ENCODE measurements around the gene ZNF841. TPM values are rescaled to one million over a fixed set of nuclear protein-coding genes. Genes with fewer than 3 reads are reported as not detected.
"Not testable (repeated sequence)": the region's sequence is repeated elsewhere in the genome, so short reads cannot be mapped to it uniquely, and the experiment has no call there.

ZNF841 gene
- total RNA-seq = 4.6 TPM

DNA sequence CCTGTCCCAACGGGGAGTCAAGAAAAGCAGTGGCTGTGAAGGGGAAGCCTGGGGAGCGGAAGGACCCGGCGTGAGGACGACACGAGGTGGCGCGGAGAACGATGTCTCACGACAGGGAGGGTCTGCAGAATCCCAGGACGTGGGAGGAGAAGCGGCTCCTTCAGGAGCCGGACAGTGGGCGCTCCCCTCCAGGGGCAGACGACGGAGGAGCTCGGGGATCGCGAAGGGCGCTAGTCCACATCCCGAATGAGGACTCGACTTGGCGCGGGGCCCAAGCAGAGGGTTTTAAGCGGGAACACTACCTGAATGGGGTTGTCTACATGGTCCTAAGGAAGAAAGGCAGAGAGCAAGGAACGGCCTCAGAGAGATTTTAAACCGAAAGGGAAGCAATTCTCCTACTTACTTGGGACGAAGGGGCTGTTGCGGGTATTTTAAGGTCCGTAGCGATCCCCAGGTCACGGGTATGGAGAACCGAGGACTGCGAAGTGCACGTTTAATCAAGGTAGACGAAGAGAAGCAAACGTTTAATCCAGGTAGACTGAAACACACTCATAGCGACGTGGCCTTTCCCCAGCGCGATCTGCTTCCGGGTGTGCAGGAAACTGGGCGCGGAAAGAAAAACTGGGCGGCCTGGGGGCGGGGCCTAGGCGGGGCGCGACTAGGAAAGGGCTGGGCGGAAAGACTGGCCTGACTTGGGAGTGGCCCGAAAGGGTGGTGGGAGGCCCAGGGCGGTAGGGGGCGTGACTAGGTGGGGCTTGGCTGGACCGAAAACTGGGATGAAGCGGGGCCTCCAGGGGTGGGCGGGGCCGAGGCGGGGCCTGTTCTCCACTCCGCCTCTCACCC is at the start of gene ZNF841:
Gene ZNF841, minus strand, starts transcription at position 594 of the 843 bp plus-strand sequence. CDS start 10,964 bp downstream, outside the sequence.
- peak; percentile 44 to 94 (median 89) for DNase-seq (ENCODE audit: low read depth in 2 of 3, low spot score in 2 of 3)

DNA sequence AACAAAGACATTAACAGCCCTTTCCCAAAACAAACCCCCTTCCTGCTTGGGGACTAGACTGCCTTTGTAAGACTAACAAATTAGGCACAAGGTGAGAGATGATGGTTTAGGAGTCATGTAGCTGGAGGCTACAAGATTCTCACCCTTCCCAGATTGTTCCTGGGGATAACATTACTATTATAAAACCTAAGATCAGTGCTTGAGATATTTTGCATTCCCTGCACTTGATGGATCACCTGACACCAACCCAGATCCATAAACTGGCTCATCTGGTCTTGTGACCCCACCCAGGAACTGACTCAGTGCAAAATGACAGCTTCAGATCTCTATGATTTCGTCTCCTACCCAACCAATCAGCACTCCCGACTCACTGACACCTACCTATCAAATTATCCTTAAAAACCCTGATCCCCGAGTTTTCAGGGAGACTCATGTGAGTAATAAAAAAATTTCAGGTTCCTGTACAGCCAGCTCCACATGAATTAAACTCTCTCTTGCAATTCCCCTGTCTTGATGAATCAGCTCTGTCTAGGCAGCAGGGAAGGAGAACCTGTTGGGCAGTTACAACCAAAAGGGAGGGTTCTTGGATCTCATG is 46.5 kb upstream of the ZNF841 start:
- no peak for DNase-seq (ENCODE audit: low read depth in 2 of 3, low spot score in 2 of 3)

DNA sequence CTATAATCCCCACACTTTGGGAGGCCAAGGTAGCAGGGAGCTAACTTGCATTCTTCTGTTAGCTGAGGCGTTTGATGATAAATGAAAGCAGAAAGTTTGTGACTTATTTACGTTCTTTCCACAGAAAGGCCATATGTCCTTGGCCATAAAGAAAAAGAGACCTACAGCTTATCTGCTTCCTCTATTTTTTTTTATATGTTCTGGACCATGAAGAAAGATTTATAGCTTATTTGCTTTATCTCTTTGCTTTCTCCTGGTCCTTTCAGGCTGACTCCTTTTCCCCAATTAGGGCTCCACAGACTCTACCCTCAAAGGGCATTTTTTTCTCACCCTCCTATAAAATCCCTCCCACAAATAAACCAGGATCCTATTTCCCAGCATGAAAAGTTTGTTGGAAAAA is 45.6 kb upstream of the ZNF841 start:
- no peak for DNase-seq (ENCODE audit: low read depth in 2 of 3, low spot score in 2 of 3)

DNA sequence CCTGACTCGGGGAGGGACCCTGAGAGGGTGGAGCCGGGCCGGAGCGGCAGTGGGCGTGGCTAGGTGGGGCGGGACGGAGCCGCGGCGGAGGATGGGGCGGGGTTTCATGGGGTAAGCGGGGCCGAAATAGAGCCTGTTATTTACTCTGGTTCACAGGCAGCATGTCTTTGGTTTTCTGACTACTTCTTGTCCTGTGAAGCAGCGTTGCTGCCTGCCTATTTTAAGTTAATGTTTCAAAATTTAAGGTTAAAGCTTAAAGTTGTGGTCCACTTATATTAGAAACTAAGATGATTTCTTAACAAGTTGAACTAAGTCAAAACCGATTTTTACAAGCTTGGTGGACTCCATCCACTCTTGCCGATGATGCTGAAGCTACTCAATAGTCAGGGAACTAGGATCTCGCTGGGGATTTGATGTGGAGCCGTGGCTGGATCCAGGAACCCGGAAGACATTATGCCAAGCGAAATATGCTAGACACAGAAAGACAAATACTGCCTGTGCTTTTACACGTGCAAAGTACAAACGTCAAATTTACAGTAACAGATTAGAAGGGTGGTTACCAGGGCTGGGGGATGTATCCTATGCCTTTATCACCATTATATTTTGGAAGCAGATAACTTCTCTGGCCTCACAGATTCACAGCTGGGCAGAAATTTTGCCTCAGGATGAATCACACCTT is 44.6 kb upstream of the ZNF841 start:
- no peak for DNase-seq (ENCODE audit: low read depth in 2 of 3, low spot score in 2 of 3)

DNA sequence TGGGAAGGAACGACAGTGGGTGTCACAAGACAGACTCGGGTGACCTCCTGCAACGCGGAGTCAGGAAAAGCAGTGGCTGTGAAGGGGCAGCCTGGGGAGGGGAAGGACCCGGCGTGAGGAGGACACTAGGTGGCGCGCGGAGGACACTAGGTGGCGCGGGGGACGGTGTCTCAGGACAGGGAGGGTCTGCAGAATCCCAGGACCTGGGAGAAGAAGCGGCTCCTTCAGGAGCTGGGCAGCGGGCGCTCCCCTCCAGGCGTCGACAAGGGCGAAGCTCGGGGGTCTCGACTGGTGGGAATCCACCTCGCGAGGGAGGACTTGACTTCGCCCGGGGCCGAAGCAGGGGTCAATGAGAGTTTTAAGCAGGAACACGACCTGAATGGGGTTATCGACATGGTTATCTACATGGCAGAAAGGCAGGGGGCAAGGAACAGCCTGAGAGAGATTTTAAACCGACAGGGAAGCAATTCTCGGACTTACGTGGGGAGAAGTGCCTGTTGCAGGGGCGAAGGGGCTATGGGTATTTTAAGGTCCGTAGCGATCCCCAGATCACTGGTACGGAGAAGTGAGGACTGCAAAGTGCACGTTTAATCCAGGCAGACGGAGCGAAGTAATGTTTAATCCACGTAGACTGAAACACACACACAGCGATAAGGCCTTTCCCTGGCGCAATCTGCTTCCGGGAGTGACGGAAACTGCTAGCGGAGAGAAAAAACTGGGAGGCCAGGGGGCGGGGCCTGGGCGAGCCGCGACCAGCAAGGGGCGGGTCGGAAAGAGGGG is 43.9 kb upstream of the ZNF841 start, which contains the start of gene ZNF616:
Gene ZNF616, minus strand, starts transcription at position 687 of the 780 bp plus-strand sequence. CDS start 9,426 bp downstream, outside the sequence.
- peak; percentile 83 to 97 (median 94) for DNase-seq (ENCODE audit: low read depth in 2 of 3, low spot score in 2 of 3)

DNA sequence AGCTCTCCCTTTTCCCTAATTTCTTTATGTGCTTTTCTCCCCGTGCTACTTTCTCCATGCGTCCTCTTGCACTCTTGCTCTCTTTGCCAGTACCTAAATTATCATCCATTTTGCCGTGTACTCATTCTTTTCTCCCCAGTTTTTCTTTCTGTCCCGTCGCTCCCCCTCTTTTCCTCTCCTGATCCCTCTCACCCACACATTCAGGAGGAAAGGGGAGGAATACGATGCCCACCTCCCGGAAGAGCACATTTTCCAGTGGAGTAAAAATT is 43.4 kb upstream of the ZNF841 start:
- DNase-seq (ENCODE audit: low read depth in 2 of 3, low spot score in 2 of 3) = no peak

DNA sequence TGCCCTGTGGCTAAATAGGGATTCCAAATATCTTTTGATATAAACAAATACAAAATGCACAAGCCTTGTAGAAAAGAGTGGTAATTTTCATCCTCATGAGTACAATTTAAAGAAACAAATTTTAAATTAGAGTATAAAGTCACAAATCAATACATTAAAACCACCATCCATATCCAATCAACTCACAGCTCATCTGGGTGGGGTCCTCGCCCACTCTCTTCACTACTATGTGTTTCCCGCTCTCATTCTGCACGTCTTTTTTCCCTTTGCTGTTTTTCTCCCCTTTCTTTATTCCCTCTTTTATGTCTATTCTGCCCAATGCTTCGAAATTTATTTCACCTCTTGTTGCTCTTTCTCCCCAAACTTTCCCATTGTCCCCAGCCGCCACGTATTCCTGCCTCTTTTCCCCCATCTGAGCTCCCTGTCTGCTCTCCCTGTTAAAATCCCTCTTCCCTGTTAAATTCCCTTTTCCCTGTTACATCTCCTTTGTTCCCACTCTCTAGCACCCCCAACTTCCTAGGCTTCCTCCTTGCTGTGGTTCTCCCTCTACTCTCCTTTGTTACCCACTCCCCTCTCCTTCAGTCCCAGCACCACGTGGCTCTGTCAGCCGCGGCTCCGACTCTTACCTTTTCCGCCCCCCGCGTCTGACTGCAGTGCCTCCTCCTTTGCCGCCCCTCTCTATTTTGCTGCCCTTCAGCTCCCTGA is 42.9 kb upstream of the ZNF841 start:
- DNase-seq (ENCODE audit: low read depth in 2 of 3, low spot score in 2 of 3) = peak in 2 of 3 donors; percentile 30 to 46

DNA sequence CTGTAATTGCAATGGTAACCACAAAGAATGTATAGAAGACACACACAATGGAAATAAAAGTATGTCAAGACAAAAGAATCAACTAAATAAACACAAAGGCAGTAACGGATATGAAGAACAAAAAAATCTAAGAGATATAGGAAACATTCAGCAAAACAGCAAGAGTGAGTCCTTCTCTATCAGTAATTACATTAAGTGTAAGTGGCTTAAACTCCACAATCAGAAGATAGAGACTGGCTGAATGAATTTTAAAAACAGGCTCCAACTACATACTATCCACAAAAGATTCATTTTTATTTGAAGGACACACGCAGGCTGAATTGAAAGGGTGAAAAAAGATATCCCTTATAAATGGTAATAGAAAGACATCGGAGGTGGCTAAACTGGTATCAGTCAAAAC is 24.7 kb upstream of the ZNF841 start:
- no peak for DNase-seq (ENCODE audit: low read depth in 2 of 3, low spot score in 2 of 3)

DNA sequence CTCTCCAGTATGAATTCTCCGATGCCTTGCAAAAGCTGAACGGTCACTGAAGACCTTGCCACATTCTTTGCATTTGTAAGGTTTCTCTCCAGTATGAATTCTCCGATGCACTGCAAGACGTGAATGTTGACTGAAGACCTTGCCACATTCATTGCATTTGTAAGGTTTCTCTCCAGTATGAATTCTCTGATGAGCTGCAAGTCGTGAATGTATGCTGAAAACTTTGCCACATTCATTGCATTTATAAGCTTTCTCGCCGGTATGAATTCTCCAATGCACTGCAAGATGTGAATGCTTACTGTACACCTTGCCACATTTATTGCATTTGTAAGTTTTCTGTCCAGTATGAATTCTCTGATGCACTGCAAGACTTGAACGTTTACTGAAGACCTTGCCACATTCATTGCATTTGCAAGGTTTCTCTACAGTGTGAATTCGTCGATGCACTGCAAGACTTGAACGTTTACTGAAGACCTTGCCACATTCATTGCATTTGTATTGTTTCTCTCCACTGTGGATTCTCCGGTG is 20.0 kb upstream of the ZNF841 start:
- no peak for DNase-seq (ENCODE audit: low read depth in 2 of 3, low spot score in 2 of 3)

DNA sequence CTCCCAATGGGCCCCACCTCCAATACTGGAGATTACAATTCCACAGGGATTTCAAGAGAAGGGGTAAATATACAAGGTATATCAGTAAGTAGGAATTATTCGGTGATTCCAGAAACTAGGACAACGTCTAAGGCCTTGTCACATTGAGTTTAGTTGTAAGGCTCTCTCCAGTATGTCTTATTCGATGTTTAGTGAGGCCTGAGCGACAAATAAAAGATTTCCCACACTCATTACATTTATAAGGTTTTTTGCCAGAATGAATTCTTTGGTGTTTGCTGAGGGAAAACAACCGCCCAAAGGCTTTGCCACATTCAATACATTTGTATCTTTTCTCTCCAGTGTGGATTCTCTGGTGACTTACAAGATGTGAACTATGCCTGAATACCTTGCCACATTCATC is 19.1 kb upstream of the ZNF841 start:
- no peak for DNase-seq (ENCODE audit: low read depth in 2 of 3, low spot score in 2 of 3)

DNA sequence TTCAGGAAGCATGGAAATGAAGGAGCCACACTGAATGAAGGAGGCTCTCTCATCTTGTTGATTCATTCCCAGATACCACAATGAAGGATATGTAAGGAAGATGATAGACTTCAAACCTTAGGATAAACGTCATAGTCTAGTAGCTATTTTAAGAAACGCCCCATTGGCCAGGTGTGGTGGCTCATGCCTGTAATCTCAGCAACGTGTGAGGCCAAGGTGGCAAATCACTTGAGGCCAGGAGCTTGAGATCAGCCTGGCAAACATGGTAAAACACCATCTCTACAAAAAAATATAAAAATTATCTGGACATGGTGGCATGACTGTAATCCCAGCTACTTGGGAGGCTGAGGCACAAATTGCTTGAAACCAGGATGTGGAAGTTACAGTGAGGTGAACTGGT is 17.1 kb upstream of the ZNF841 start:
- no peak for DNase-seq (ENCODE audit: low read depth in 2 of 3, low spot score in 2 of 3)

DNA sequence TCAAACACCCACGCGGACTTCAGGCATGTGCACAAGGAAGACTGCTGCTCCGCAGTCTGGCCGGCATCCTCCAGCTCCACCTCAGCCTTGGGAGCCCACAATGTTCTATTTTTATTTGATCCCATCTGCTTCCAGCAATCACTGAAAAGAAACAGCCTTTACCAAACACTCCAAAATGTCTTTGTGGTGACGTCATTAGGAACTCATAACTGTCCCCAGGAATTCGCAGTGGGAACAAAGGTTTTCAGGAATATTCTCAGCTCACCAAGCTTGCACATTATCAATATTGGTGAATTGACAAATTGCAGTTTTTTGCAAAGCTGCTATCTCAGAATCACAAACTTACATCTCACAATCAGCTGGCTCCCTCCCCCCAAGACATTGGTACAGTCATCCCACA is 15.2 kb upstream of the ZNF841 start:
- no peak for DNase-seq (ENCODE audit: low read depth in 2 of 3, low spot score in 2 of 3)

DNA sequence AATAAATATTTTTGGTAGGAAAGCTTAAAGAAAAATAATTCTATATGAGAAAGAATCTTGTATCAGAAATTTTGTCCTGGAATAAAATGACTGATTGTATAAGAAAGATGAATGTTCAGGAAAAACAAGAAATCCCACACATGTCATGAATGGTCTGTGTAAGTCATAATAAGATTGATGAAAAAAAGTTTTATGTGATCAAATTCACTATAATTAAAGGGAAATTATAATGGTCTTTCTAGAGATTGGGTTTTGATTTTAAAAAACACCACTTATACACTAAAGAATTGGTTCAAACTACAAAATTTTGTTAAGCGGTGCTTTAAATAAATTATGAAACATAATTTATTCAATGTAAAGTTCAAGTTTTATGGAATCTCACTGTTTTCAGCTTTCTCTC is 7.2 kb upstream of the ZNF841 start:
- no peak for DNase-seq (ENCODE audit: low read depth in 2 of 3, low spot score in 2 of 3)

DNA sequence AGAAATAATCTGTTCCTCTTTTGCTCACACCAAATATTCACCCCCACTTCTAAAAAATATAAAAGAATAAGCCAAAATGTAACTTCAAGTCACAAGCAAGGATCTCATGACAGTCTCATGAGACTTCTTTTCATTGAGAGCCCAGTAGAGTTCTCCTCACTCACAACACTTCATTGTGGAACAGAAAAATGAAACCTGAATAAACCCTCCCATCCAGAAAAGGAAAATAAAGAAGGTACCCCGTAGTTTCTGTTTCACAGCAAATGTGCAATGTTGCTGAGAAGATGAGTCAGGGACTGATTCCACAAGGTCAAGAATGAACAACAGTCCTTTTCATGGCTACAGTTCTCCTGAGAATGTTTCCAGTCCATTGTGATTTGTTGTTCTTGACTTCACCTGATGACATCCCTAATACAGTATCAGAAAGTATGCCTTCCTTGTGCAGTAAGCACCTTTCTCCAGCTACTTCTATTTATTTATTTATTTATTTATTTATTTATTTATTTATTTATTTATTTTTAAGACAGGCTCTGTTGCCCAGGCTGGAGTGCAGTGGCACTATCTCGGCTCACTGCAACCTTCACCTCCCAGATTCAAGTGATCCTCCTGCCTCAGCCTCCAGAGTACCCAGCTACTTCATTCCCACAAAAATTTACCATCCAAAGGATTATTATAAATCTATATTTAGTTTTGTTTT is 6.4 kb upstream of the ZNF841 start:
- no peak for DNase-seq (ENCODE audit: low read depth in 2 of 3, low spot score in 2 of 3)

DNA sequence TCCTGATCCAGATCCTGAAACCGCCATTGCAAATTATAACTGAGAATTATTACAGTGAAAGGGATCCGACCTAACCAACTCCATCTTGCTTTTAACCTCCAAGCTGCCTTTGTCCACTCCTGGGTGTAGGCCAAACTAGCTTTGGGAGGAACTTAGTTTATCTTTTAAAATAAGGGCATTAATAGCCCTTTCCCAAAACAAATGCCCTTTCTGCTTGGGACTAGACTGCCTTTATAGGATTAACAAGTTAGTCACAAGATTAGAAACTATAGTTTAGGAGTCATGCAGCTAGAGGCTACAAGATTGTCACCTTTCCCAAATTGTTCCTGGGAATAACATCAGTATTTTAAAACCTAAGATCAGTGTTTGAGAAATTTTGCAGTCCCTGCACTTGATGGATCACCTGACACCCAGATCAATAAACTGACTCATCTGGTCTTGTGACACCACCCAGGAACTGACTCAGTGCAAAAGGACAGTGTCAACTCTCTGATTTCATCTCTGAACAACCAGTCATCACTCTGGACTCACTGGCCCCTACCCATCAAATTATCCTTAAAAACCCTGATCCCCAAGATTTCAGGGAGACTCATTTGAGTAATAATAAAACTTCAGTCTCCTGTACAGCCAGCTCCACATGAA is 4.1 kb upstream of the ZNF841 start:
- DNase-seq (ENCODE audit: low read depth in 2 of 3, low spot score in 2 of 3) = no peak

DNA sequence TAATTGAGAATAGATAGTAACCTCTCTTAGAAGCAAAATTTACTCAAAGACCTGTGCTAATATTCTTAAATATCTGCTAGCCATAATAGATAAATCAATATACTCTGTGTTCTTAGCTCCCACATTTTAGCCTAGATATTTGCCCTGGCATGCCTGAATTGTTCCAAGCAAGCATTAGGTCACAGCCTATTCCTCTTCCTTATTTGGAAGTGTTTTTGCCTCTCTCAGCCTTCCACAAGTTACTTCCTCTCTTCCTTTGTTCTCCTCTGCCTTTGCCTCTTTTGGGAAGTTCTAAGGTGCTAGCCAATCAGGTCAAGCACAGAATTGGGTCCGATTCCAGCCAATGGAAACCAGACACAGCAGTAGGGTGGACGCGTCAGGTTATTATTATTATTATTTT is 851 bp upstream of the ZNF841 start:
- not testable (repeated sequence) for DNase-seq (ENCODE audit: low read depth in 2 of 3, low spot score in 2 of 3)

DNA sequence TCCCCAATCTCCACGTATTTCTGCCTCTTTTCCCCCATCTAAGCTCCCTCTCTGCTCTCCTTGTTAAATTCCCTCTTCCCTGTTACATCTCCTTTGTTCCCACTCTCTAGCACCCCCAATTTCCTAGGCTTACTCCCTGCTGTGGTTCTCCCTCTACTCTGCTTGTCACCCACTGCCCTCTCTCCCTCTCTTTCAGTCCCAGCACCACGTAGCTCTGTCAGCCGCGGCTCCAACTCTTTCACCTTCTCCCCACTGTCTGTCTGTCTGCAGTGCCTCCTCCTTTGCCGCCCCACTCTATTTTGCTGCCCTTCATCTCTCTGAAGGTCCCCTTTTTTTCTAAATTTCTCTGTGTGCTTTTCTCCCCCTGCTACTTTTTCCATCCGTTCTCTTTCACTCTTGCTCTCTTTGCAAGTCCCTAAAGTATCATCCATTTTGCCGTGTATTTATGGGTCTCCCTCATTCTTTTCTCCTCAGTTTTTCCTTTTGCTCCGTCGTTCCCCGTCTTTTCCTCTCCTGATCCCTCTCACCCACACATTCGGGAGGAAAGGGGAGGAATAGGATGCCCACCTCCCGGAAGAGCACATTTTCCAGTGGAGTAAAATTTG is 937 bp downstream of the ZNF841 start:
- no peak for DNase-seq (ENCODE audit: low read depth in 2 of 3, low spot score in 2 of 3)

DNA sequence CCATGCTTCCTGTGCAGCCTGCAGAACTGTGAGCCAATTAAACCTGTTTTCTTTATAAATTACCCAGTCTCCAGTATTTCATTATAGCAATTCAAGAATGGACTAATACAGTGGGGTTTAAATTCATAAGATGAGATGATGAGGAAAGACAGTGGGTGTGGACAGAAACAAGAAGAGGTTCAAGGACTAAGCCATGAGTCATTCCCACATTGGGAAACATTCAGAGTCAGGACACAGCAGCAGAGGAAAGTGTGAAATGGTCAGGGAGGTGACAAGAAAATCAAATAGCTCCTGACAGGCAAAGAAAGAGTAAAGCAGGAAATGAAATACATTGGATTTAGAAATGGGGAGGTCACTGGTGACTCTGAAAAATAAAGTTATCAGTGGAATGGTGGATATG is 9.1 kb downstream of the ZNF841 start:
- no peak for DNase-seq (ENCODE audit: low read depth in 2 of 3, low spot score in 2 of 3)

DNA sequence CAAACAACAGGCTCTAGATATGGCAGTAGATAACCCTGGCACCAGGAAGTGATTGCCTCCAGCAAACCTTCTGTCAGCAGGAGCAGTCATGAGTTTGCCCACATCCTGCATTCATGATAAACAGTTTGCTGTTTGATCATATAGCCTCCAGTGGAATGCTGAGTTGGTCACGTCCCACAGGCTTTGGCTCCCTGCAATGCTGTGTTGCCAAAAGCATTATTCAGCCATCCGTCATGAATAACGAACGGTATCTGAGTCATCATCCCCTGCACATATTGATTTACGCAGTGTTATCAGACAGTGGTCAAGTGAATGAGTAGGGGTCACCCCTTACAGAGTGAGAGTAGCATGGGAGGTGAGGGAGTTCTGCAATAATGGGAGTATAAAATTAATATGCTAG is 25.1 kb downstream of the ZNF841 start:
- no peak for DNase-seq (ENCODE audit: low read depth in 2 of 3, low spot score in 2 of 3)

Measured in hematopoietic multipotent progenitor cell (in vitro differentiated cells).